Transverse colon (tissue), 4 donors: ENCODE data around the gene SCARF1.

Experiments used
- CTCF ChIP-seq, 5 experiments: fragments of 200-600 bp in 3 of 5; fragments of 450-650 bp in 2 of 5; sonication (generic) in 3 of 5; IDR thresholded peaks; 1 replicate in 2 of 5; 2 replicates in 3 of 5; pipeline ENCODE4 v1.5.1; 2016 to 2017; ENCODE audit warnings: antibody characterized with exemption in 5 of 5, inconsistent platforms in 3 of 5, mild to moderate bottlenecking in 2 of 5, moderate library complexity in 1 of 5
- EP300 ChIP-seq: sonication (generic); formaldehyde crosslinking; IDR thresholded peaks from one replicate; pipeline ENCODE4 v1.6.1; 2017; ENCODE audit warnings: antibody characterized with exemption, low read depth
- POLR2A ChIP-seq: fragments of 450-650 bp; IDR thresholded peaks from one replicate; pipeline ENCODE4 v1.6.1; 2016; ENCODE audit warnings: antibody characterized with exemption, mild to moderate bottlenecking, moderate library complexity
- POLR2AphosphoS5 ChIP-seq, 3 donors: sonication (generic); formaldehyde crosslinking; IDR thresholded peaks; one replicate each; pipeline ENCODE4 v1.6.1; 2016; ENCODE audit warnings: antibody characterized with exemption in 3 of 3

GRCh38 chr17:1626333-1626732 is 19.2 kb downstream of the SCARF1 start:
- TF ChIP-seq CTCF (IDR thresholded peaks at IDR 0.05) (no peak), POLR2AphosphoS5 (IDR thresholded peaks at IDR 0.05) (no peak), POLR2A (no peak), EP300 (no peak)
